Suprapubic skin (tissue), 3 donors: Measurements from ENCODE around the gene ZBTB20.

Experiments
- CTCF ChIP-seq, 2 donors: fragments of 200-600 bp in 1 of 2; fragments of 450-650 bp in 1 of 2; sonication (generic) in 1 of 2; IDR thresholded peaks; one replicate each; pipeline ENCODE4 v1.5.1; 2016 to 2019; ENCODE audit warnings: antibody characterized with exemption in 2 of 2, mild to moderate bottlenecking in 1 of 2, moderate library complexity in 1 of 2
- POLR2A ChIP-seq, 2 donors: fragments of 450-650 bp; IDR thresholded peaks; one replicate each; pipeline ENCODE4 v1.6.1; 2017; ENCODE audit warnings: antibody characterized with exemption in 2 of 2, mild to moderate bottlenecking in 2 of 2, moderate library complexity in 2 of 2

- TF ChIP-seq CTCF (IDR thresholded peaks at IDR 0.05) (no peak), POLR2A (IDR thresholded peaks at IDR 0.05) (no peak)
Measured at GRCh38 chr3:114401346-114401745, 745.7 kb downstream of the ZBTB20 start.
